Caco-2 (cell line): ENCODE results near the gene HK1. TPM values are rescaled to one million over a fixed set of nuclear protein-coding genes. Genes with fewer than 3 reads are reported as not detected.
"Not testable (repeated sequence)": the region's sequence is repeated elsewhere in the genome, so short reads cannot be mapped to it uniquely, and the experiment has no call there.

Experiments
- BruUV-seq: library from RNA; stranded (reverse); fragments of 400-500 nt; replicated peaks from 2 replicates; lab custom pipeline; 2021; lab: Mats Ljungman, UMichigan
- CTCF ChIA-PET: fragments of 300-600 bp; sonication (Branson Sonifier 250); formaldehyde crosslinking; loops from one replicate; lab custom pipeline; 2022; ENCODE audit warnings: antibody characterized with exemption; lab: Charles Lee
- POLR2A ChIA-PET: fragments of 300-600 bp; sonication (Branson Sonifier 250); formaldehyde crosslinking; loops from one replicate; lab custom pipeline; 2022; ENCODE audit warnings: antibody characterized with exemption; lab: Charles Lee
- DNase-seq, 2 experiments: peaks; one replicate each; pipeline versions ENCODE4 v3.0.0 to v3.0.0-alpha.2; 2020 to 2022
- H3K27me3 ChIP-seq: replicated peaks from 2 replicates; pipeline ENCODE4 v1.6.0; 2011; ENCODE audit warnings: low read length; ENCODE audit not compliant: control insufficient read depth, insufficient read depth
- H3K36me3 ChIP-seq: 2 replicates; pipeline ENCODE4 v1.5.1; 2011; ENCODE audit warnings: low read length; ENCODE audit not compliant: control insufficient read depth, insufficient read depth
- H3K4me1 ChIP-seq: fragments of 250-450 bp; sonication (Bioruptor Pico); 2 replicates; pipeline ENCODE4 v1.5.1; 2020; ENCODE audit warnings: mild to moderate bottlenecking
- H3K4me3 ChIP-seq: 2 replicates; pipeline ENCODE4 v1.5.1; 2011; ENCODE audit warnings: low read depth, mild to moderate bottlenecking, control low read depth, low read length
- H3K9me3 ChIP-seq: fragments of 250-450 bp; sonication (Bioruptor Pico); 2 replicates; pipeline ENCODE4 v1.5.1; 2020; ENCODE audit warnings: mild to moderate bottlenecking, moderate library complexity
- H3K27ac Mint-ChIP-seq: one replicate; pipeline ENCODE4 v1.8.0; 2022; ENCODE audit warnings: mixed read lengths; ENCODE audit not compliant: unreplicated experiment
- H3K27me3 Mint-ChIP-seq: one replicate; pipeline ENCODE4 v1.8.0; 2022; ENCODE audit warnings: mixed read lengths; ENCODE audit not compliant: insufficient read depth, unreplicated experiment
- H3K36me3 Mint-ChIP-seq: one replicate; pipeline ENCODE4 v1.8.0; 2022; ENCODE audit warnings: mild to moderate bottlenecking, mixed read lengths; ENCODE audit not compliant: insufficient read depth, unreplicated experiment
- H3K4me1 Mint-ChIP-seq: one replicate; pipeline ENCODE4 v1.8.0; 2022; ENCODE audit warnings: low read depth, mixed read lengths; ENCODE audit not compliant: unreplicated experiment
- H3K4me3 Mint-ChIP-seq: one replicate; pipeline ENCODE4 v1.8.0; 2022; ENCODE audit warnings: mild to moderate bottlenecking, moderate library complexity, mixed read lengths; ENCODE audit not compliant: unreplicated experiment
- H3K9me3 Mint-ChIP-seq: one replicate; pipeline ENCODE4 v1.8.0; 2022; ENCODE audit warnings: mixed read lengths; ENCODE audit not compliant: unreplicated experiment
- CTCF ChIP-seq, 2 experiments: fragments of 200-600 bp in 1 of 2; IDR thresholded peaks; 1 replicate in 1 of 2; 2 replicates in 1 of 2; pipeline versions ENCODE4 v1.5.1 to v1.8.0; 2011 to 2022; ENCODE audit warnings: antibody characterized with exemption in 1 of 2, control low read depth in 1 of 2, inconsistent platforms in 1 of 2, low read depth in 1 of 2, low read length in 1 of 2, mild to moderate bottlenecking in 1 of 2, moderate library complexity in 1 of 2; ENCODE audit not compliant: insufficient read depth in 1 of 2, severe bottlenecking in 1 of 2, unreplicated experiment in 1 of 2
- intact Hi-C: fragments of 100-400 bp; cut with micrococcal nuclease; formaldehyde crosslinking; loops from one replicate; pipeline ENCODE4 v1.10.0; 2022; ENCODE audit not compliant: unreplicated experiment
- total RNA-seq: library from RNA; stranded (reverse); gene quantifications from 2 replicates; pipeline ENCODE4 v1.2.3, GENCODE V29; 2022

The HK1 gene
- total RNA-seq, 1 experiment from 2014 or later = 35.4 TPM

GRCh38 chr10:69326692-69327091 lies 48.4 kb downstream of the HK1 start:
- peaks cover 15% of the 10 kb centered on the region for H3K4me1 Mint-ChIP-seq
- no peaks in the 10 kb centered on the region for H3K27me3 Mint-ChIP-seq
- H3K27me3 ChIP-seq = no peaks in the 10 kb centered on the region
- peaks cover 23% of the 10 kb centered on the region for H3K4me1 ChIP-seq
- H3K36me3 ChIP-seq = no peaks in the 10 kb centered on the region
- H3K4me3 ChIP-seq = no peak overlapping the region
- H3K27ac Mint-ChIP-seq = no peak overlapping the region
- H3K9me3 ChIP-seq = no peaks in the 10 kb centered on the region
- no TSS peak for BruUV-seq
- CTCF ChIA-PET = no interaction called here
- H3K4me3 Mint-ChIP-seq = no peak overlapping the region
- no peaks in the 10 kb centered on the region for H3K9me3 Mint-ChIP-seq
- intact Hi-C loops = no loop called here
- no peak for TF ChIP-seq CTCF (IDR thresholded peaks at IDR 0.05; ENCODE audit: insufficient read depth in 1 of 2, low read depth in 1 of 2, low read length in 1 of 2, severe bottlenecking in 1 of 2, unreplicated experiment in 1 of 2)
- no peak for DNase-seq
- POLR2A ChIA-PET = interaction anchor here (1.1 kb wide), 1 partner anchor 8 kb away, joined by 4 read pairs; no protein-coding TSS in a partner anchor
- no peaks in the 10 kb centered on the region for H3K36me3 Mint-ChIP-seq

- Mint-ChIP-seq H3K9me3 (no peaks in the 10 kb centered on the region), H3K27me3 (no peaks in the 10 kb centered on the region), H3K27ac (no peak overlapping the region), H3K4me1 (peaks cover 23% of the 10 kb centered on the region), H3K4me3 (no peak overlapping the region), H3K36me3 (peaks cover 7% of the 10 kb centered on the region)
- no peaks in the 10 kb centered on the region for H3K36me3 ChIP-seq
- intact Hi-C loops = no loop called here
- H3K27me3 ChIP-seq = no peaks in the 10 kb centered on the region
- H3K4me3 ChIP-seq = no peak overlapping the region
- ChIA-PET CTCF (interaction anchor here (0.7 kb wide), 1 partner anchor 10 kb away, joined by 3 read pairs; no protein-coding TSS in a partner anchor), POLR2A (interaction anchor here (1.1 kb wide), 1 partner anchor 9 kb away, joined by 4 read pairs; no protein-coding TSS in a partner anchor)
- no TSS peak for BruUV-seq
- no peak for DNase-seq
- H3K9me3 ChIP-seq = no peaks in the 10 kb centered on the region
- TF ChIP-seq CTCF (IDR thresholded peaks at IDR 0.05; ENCODE audit: insufficient read depth in 1 of 2, low read depth in 1 of 2, low read length in 1 of 2, severe bottlenecking in 1 of 2, unreplicated experiment in 1 of 2) = no peak
- H3K4me1 ChIP-seq = peaks cover 28% of the 10 kb centered on the region
These were observed 49.4 kb downstream of the HK1 start for GRCh38 chr10:69327463-69328379.

GRCh38 chr10:69328380-69328735 lies 50.1 kb downstream of the HK1 start:
- Histone ChIP-seq H3K27me3 (no peaks in the 10 kb centered on the region), H3K9me3 (no peaks in the 10 kb centered on the region), H3K4me3 (no peak overlapping the region), H3K4me1 (peaks cover 35% of the 10 kb centered on the region), H3K36me3 (no peaks in the 10 kb centered on the region)
- no TSS peak for BruUV-seq
- TF ChIP-seq CTCF (IDR thresholded peaks at IDR 0.05; ENCODE audit: insufficient read depth in 1 of 2, low read depth in 1 of 2, low read length in 1 of 2, severe bottlenecking in 1 of 2, unreplicated experiment in 1 of 2) = no peak
- Mint-ChIP-seq H3K9me3 (no peaks in the 10 kb centered on the region), H3K27ac (no peak overlapping the region), H3K36me3 (peaks cover 11% of the 10 kb centered on the region), H3K4me1 (peaks cover 29% of the 10 kb centered on the region), H3K27me3 (no peaks in the 10 kb centered on the region), H3K4me3 (no peak overlapping the region)
- ChIA-PET CTCF (no interaction called here), POLR2A (no interaction called here)
- intact Hi-C loops = no loop called here
- DNase-seq = no peak

- H3K27me3 Mint-ChIP-seq, CTCF ChIA-PET, POLR2A ChIA-PET, H3K9me3 ChIP-seq, intact Hi-C loops, BruUV-seq, H3K4me3 ChIP-seq, H3K27me3 ChIP-seq, DNase-seq, H3K9me3 Mint-ChIP-seq, H3K4me3 Mint-ChIP-seq, H3K27ac Mint-ChIP-seq, H3K36me3 ChIP-seq: not testable (repeated sequence)
- Mint-ChIP-seq H3K36me3 (peaks cover 14% of the 10 kb centered on the region), H3K4me1 (peaks cover 34% of the 10 kb centered on the region)
- H3K4me1 ChIP-seq = peaks cover 40% of the 10 kb centered on the region
These were observed 50.6 kb downstream of the HK1 start for GRCh38 chr10:69328888-69329287.
